ENCODE results near the gene JDP2. TPM values are rescaled to one million over a fixed set of nuclear protein-coding genes. Genes with fewer than 3 reads are reported as not detected.

Gene JDP2
- total and polyA plus RNA-seq, 2 experiments from 2014 or later, result 12.5 to 22.0 TPM

DNA sequence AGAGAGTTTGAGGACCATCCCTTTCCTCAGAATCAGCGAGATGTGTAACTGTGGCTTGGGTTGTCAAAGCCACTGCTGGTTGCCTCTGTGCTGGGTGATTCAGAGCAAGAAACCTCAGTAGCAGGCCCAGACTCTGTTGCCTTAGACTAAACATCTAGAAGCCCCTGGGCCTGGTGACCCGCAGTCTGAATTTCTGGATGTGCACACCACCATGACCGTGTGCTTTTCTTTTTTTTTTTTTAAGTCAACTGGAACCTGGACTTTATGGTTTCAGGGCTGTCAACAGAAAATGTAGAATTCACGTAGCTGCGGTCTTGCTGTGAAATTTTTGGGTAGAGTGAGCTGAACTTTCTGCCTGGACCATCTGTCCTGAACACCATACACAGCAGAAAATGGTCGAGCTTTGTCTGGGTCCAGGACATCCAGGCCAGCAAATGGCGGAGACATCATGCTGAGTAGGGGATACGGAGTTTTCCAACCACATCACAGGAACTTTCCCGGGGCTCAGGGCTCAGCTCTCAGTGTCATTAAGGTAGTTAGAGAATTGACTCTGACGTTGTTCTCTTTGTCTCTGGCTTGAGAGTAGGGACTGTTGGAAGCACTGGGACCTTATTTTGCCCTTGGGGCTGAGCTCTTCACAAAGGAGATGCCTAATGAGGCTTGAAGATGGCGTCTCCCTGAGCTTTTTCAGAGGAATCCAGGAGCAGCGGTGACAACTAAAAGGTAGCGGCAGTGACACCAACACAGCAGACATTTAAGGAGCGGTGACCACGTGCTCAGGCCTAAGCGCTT lies 71.5 kb downstream of the JDP2 start:
- Histone ChIP-seq H3K4me3 (no peak overlapping the region), H3K27me3 (no peaks in the 10 kb centered on the region), H3K4me1 (ENCODE audit: low read depth) (no peaks in the 10 kb centered on the region), H3K9me3 (ENCODE audit: low read depth) (no peaks in the 10 kb centered on the region), H3K27ac (no peak overlapping the region), H3K36me3 (no peaks in the 10 kb centered on the region)
- TF ChIP-seq, protein P1, sequence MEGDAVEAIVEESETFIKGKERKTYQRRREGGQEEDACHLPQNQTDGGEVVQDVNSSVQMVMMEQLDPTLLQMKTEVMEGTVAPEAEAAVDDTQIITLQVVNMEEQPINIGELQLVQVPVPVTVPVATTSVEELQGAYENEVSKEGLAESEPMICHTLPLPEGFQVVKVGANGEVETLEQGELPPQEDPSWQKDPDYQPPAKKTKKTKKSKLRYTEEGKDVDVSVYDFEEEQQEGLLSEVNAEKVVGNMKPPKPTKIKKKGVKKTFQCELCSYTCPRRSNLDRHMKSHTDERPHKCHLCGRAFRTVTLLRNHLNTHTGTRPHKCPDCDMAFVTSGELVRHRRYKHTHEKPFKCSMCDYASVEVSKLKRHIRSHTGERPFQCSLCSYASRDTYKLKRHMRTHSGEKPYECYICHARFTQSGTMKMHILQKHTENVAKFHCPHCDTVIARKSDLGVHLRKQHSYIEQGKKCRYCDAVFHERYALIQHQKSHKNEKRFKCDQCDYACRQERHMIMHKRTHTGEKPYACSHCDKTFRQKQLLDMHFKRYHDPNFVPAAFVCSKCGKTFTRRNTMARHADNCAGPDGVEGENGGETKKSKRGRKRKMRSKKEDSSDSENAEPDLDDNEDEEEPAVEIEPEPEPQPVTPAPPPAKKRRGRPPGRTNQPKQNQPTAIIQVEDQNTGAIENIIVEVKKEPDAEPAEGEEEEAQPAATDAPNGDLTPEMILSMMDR (IDR thresholded peaks at IDR 0.05; ENCODE audit: low read depth, low read length), result no peak
- no peak for DNase-seq (ENCODE audit: low read depth in 1 of 2, low spot score in 1 of 2)

DNA sequence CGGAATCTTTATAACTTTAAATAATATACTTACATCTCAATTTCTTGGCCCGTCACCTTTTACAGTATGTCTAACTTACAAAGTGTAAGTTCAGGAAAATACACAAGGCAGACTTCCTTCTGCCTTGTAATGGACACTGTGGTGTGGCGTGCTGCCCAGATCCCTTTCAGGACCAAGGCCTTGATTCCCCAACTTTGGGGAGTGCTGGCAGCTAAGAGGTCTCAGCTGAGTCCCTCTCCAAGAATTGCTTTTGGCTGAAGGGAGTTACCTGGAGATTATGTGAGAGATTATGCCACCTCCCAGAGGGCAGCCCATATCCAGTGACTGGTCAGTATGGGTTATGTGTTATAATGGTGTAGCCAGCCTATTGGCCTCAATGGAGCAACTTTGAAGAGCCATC lies 73.3 kb downstream of the JDP2 start:
- TF ChIP-seq, protein P1 (IDR thresholded peaks at IDR 0.05; ENCODE audit: low read depth, low read length), result no peak
- H3K4me1 ChIP-seq (ENCODE audit: low read depth), result no peaks in the 10 kb centered on the region
- no peaks in the 10 kb centered on the region for H3K9me3 ChIP-seq (ENCODE audit: low read depth)
- peak in 1 of 2 donors; percentile 39 for DNase-seq (ENCODE audit: low read depth in 1 of 2, low spot score in 1 of 2)
- H3K36me3 ChIP-seq, result no peaks in the 10 kb centered on the region
- no peaks in the 10 kb centered on the region for H3K27me3 ChIP-seq
- no peak overlapping the region for H3K27ac ChIP-seq
- H3K4me3 ChIP-seq, result no peak overlapping the region

DNA sequence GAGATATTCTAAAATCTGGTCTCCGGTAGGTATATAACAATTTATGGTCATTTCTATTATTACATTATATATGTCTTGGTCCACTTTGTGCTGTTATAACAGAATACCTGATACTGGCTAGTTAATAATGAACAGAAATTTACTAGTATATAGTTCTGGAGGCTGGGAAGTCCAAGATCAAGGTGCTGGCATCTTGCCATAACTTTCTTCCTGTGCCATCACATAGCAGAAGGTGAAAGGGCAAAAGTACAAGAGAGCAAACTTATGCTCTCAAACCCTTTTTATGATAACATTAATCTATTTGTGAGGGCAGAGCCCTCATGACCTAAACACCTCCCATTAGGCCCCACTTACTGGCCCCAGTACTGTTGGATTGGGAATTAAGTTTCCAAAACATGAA lies 76.6 kb downstream of the JDP2 start:
- H3K27ac ChIP-seq, result no peak overlapping the region
- H3K4me3 ChIP-seq, result no peak overlapping the region
- no peaks in the 10 kb centered on the region for H3K27me3 ChIP-seq
- no peaks in the 10 kb centered on the region for H3K36me3 ChIP-seq
- TF ChIP-seq, protein P1 (IDR thresholded peaks at IDR 0.05; ENCODE audit: low read depth, low read length), result no peak
- no peak for DNase-seq (ENCODE audit: low read depth in 1 of 2, low spot score in 1 of 2)
- H3K9me3 ChIP-seq (ENCODE audit: low read depth), result no peaks in the 10 kb centered on the region
- no peaks in the 10 kb centered on the region for H3K4me1 ChIP-seq (ENCODE audit: low read depth)

DNA sequence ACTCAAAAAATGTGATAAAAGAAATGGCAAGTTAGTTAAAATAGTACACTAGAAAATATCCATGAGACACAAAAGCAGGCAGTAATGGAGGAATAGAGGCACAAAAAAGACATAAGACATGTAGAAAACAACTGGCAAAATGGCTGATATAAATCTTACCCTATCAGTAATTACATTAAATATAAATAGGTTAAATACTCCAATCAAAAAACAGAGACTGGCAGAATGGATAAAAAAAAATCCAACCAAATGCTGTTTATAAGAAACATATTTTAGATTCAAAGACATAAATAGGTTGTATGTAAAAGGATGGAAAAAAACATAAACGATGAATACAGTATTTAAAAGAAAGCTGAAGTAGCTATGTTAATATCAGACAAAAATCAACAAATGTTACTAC lies 79.1 kb downstream of the JDP2 start:
- no peak for DNase-seq (ENCODE audit: low read depth in 1 of 2, low spot score in 1 of 2)
- H3K27ac ChIP-seq, result no peak overlapping the region
- H3K9me3 ChIP-seq (ENCODE audit: low read depth), result no peaks in the 10 kb centered on the region
- TF ChIP-seq, protein P1 (IDR thresholded peaks at IDR 0.05; ENCODE audit: low read depth, low read length), result no peak
- no peaks in the 10 kb centered on the region for H3K27me3 ChIP-seq
- no peaks in the 10 kb centered on the region for H3K36me3 ChIP-seq
- no peak overlapping the region for H3K4me3 ChIP-seq
- H3K4me1 ChIP-seq (ENCODE audit: low read depth), result no peaks in the 10 kb centered on the region

DNA sequence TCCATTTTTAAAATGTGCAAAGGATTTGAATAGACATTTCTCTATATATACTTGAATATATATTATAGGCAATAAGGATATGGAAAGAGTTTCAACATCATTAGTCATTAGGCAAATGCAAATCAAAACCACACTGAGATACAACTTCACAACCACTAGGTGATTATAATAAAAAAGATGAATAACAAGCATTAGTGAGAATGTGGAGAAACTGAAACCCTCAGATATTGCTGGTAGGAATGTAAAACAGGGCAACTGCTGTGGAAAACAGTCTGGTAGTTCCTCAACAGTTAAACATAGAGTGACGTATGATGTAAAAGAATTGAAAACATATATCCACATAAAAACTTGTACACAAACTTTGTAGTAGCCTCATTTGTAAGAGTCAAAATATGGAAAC lies 82.7 kb downstream of the JDP2 start:
- Histone ChIP-seq H3K4me3 (no peak overlapping the region), H3K4me1 (ENCODE audit: low read depth) (no peaks in the 10 kb centered on the region), H3K36me3 (no peaks in the 10 kb centered on the region), H3K9me3 (ENCODE audit: low read depth) (no peaks in the 10 kb centered on the region), H3K27me3 (no peaks in the 10 kb centered on the region), H3K27ac (no peak overlapping the region)
- TF ChIP-seq, protein P1 (IDR thresholded peaks at IDR 0.05; ENCODE audit: low read depth, low read length), result no peak
- no peak for DNase-seq (ENCODE audit: low read depth in 1 of 2, low spot score in 1 of 2)
